SJSA1 (cell line): ENCODE data around the gene HES2. TPM values are rescaled to one million over a fixed set of nuclear protein-coding genes. Genes with fewer than 3 reads are reported as not detected.
"Not testable (repeated sequence)": the region's sequence is repeated elsewhere in the genome, so short reads cannot be mapped to it uniquely, and the experiment has no call there.

Experiments
- DNase-seq, 2 experiments: peaks; one replicate each; pipeline ENCODE4 v3.0.0-alpha.2; 2015 to 2020; ENCODE audit warnings: low spot score in 2 of 2, low read depth in 1 of 2
- H3K27ac ChIP-seq: fragments of 250-450 bp; sonication (Bioruptor Pico); 2 replicates; pipeline ENCODE4 v1.5.1; 2020; ENCODE audit warnings: mild to moderate bottlenecking, moderate library complexity
- H3K27me3 ChIP-seq: fragments of 250-450 bp; sonication (Bioruptor Pico); replicated peaks from 2 replicates; pipeline ENCODE4 v1.5.1; 2020; ENCODE audit warnings: mild to moderate bottlenecking, moderate library complexity
- H3K36me3 ChIP-seq: fragments of 250-450 bp; sonication (Bioruptor Pico); 2 replicates; pipeline ENCODE4 v1.5.1; 2020; ENCODE audit warnings: mild to moderate bottlenecking
- H3K4me1 ChIP-seq: fragments of 250-450 bp; sonication (Bioruptor Pico); replicated peaks from 2 replicates; pipeline ENCODE4 v1.6.1; 2021; ENCODE audit warnings: mild to moderate bottlenecking
- H3K4me3 ChIP-seq: fragments of 250-450 bp; sonication (Bioruptor Pico); 2 replicates; pipeline ENCODE4 v1.5.1; 2020; ENCODE audit warnings: mild to moderate bottlenecking
- H3K9me3 ChIP-seq: fragments of 250-450 bp; sonication (Bioruptor Pico); replicated peaks from 2 replicates; pipeline ENCODE4 v1.5.1; 2020; ENCODE audit warnings: mild to moderate bottlenecking
- total RNA-seq: library from RNA; depleted of rRNA; stranded (reverse); fragments of >200 nt; shearing (Covaris generic); gene quantifications from 2 replicates; pipeline ENCODE4 v1.2.3, GENCODE V29; 2014

The HES2 gene
- total RNA-seq, 1 experiment from 2014 or later = not detected

- Histone ChIP-seq H3K27me3 (peaks cover 14% of the 10 kb centered on the region), H3K27ac (no peak overlapping the region), H3K36me3 (no peaks in the 10 kb centered on the region), H3K4me3 (no peak overlapping the region), H3K9me3 (no peaks in the 10 kb centered on the region), H3K4me1 (peaks cover 11% of the 10 kb centered on the region)
- no peak for DNase-seq
Observed at GRCh38 chr1:6409053-6409452, 10.7 kb downstream of the HES2 start.

- DNase-seq = no peak
- no peaks in the 10 kb centered on the region for H3K36me3 ChIP-seq
- H3K4me1 ChIP-seq = peaks cover 4% of the 10 kb centered on the region
- H3K4me3 ChIP-seq = no peak overlapping the region
- H3K27me3 ChIP-seq = peaks cover 14% of the 10 kb centered on the region
- no peaks in the 10 kb centered on the region for H3K9me3 ChIP-seq
- no peak overlapping the region for H3K27ac ChIP-seq
Observed at GRCh38 chr1:6408023-6408422, 11.7 kb downstream of the HES2 start.

- no peak overlapping the region for H3K27ac ChIP-seq
- H3K4me1 ChIP-seq = no peaks in the 10 kb centered on the region
- H3K4me3 ChIP-seq = no peak overlapping the region
- no peak for DNase-seq
- no peaks in the 10 kb centered on the region for H3K9me3 ChIP-seq
- peaks cover 9% of the 10 kb centered on the region; the same call in 1 of the 2 replicates for H3K27me3 ChIP-seq
- no peaks in the 10 kb centered on the region for H3K36me3 ChIP-seq
Observed at GRCh38 chr1:6401673-6402072, 18.0 kb downstream of the HES2 start.

- no peaks in the 10 kb centered on the region for H3K36me3 ChIP-seq
- 0 out of 2 replicates have a peak, but pooled peaks cover 3% of the 10 kb centered on the region for H3K27me3 ChIP-seq
- H3K4me1 ChIP-seq = peaks cover under 1% of the 10 kb centered on the region
- no peak overlapping the region for H3K4me3 ChIP-seq
- no peaks in the 10 kb centered on the region for H3K9me3 ChIP-seq
- no peak overlapping the region for H3K27ac ChIP-seq
- DNase-seq = no peak
Observed at GRCh38 chr1:6399294-6399693, 20.4 kb downstream of the HES2 start.

GRCh38 chr1:6397844-6398441 lies 21.8 kb downstream of the HES2 start:
- Histone ChIP-seq H3K27ac (no peak overlapping the region), H3K4me1 (peaks cover 5% of the 10 kb centered on the region), H3K36me3 (peaks cover 3% of the 10 kb centered on the region), H3K27me3 (0 out of 2 replicates have a peak, but pooled peaks cover 3% of the 10 kb centered on the region), H3K9me3 (no peaks in the 10 kb centered on the region), H3K4me3 (no peak overlapping the region)
- DNase-seq = no peak

GRCh38 chr1:6396998-6397397 lies 22.7 kb downstream of the HES2 start:
- Histone ChIP-seq H3K27ac (no peak overlapping the region), H3K4me1 (peaks cover 13% of the 10 kb centered on the region), H3K4me3 (no peak overlapping the region), H3K27me3 (no peaks in the 10 kb centered on the region), H3K36me3 (peaks cover 3% of the 10 kb centered on the region), H3K9me3 (no peaks in the 10 kb centered on the region)
- no peak for DNase-seq

GRCh38 chr1:6395781-6396244 lies 23.9 kb downstream of the HES2 start:
- H3K36me3 ChIP-seq, H3K27me3 ChIP-seq, DNase-seq, H3K27ac ChIP-seq, H3K4me3 ChIP-seq, H3K9me3 ChIP-seq: not testable (repeated sequence)
- H3K4me1 ChIP-seq = peaks cover 15% of the 10 kb centered on the region

- not testable (repeated sequence) for H3K27me3 ChIP-seq, DNase-seq, H3K9me3 ChIP-seq, H3K36me3 ChIP-seq, H3K4me3 ChIP-seq, H3K27ac ChIP-seq
- H3K4me1 ChIP-seq = peaks cover 15% of the 10 kb centered on the region
Observed at GRCh38 chr1:6395130-6395529, 24.6 kb downstream of the HES2 start.

- H3K27ac ChIP-seq = peak within 1 kb of the TSS; percentile 100
- DNase-seq = peak; percentile 89 to 97
- no peaks in the 10 kb centered on the region for H3K9me3 ChIP-seq
Observed at GRCh38 chr1:6393400-6394187, 26.1 kb downstream of the HES2 start, which contains the start of gene ACOT7. ACOT7 (minus strand) TSS chr1:6393767; CDS start chr1:6393399, 368 bp downstream.

GRCh38 chr1:6392809-6393399 lies 26.8 kb downstream of the HES2 start:
- no peak for DNase-seq
- Histone ChIP-seq H3K9me3 (no peaks in the 10 kb centered on the region), H3K27ac (peak overlapping the region; percentile 100)

More at GRCh38 chr1:6393400-6394187, 26.1 kb downstream of the HES2 start, which contains the start of gene ACOT7:
- Histone ChIP-seq H3K36me3 (peaks cover 3% of the 10 kb centered on the region), H3K4me1 (peaks cover 15% of the 10 kb centered on the region), H3K4me3 (peak within 1 kb of the TSS; percentile 97), H3K27me3 (no peaks in the 10 kb centered on the region)

GRCh38 chr1:6391951-6392808 lies 27.5 kb downstream of the HES2 start:
- peak in 1 of 2 experiments; percentile 14 for DNase-seq
- peak overlapping the region; percentile 97 for H3K4me3 ChIP-seq
- no peaks in the 10 kb centered on the region for H3K27me3 ChIP-seq
- H3K4me1 ChIP-seq = peaks cover 15% of the 10 kb centered on the region
- H3K9me3 ChIP-seq = no peaks in the 10 kb centered on the region
- no peak overlapping the region for H3K27ac ChIP-seq
- H3K36me3 ChIP-seq = peaks cover 3% of the 10 kb centered on the region

More at GRCh38 chr1:6392809-6393399, 26.8 kb downstream of the HES2 start:
- H3K4me3 ChIP-seq = peak overlapping the region; percentile 97
- H3K4me1 ChIP-seq = peaks cover 15% of the 10 kb centered on the region
- H3K27me3 ChIP-seq = no peaks in the 10 kb centered on the region
- peaks cover 3% of the 10 kb centered on the region for H3K36me3 ChIP-seq

- Histone ChIP-seq H3K4me1 (peaks cover 30% of the 10 kb centered on the region), H3K27ac (no peak overlapping the region), H3K4me3 (no peak overlapping the region), H3K9me3 (no peaks in the 10 kb centered on the region), H3K36me3 (peaks cover 3% of the 10 kb centered on the region), H3K27me3 (no peaks in the 10 kb centered on the region)
- no peak for DNase-seq
Observed at GRCh38 chr1:6389971-6390370, 29.7 kb downstream of the HES2 start.

GRCh38 chr1:6386371-6386949 lies 33.3 kb downstream of the HES2 start:
- H3K9me3 ChIP-seq = no peaks in the 10 kb centered on the region
- no peaks in the 10 kb centered on the region for H3K36me3 ChIP-seq
- H3K27me3 ChIP-seq = no peaks in the 10 kb centered on the region
- H3K4me3 ChIP-seq = no peak overlapping the region
- H3K27ac ChIP-seq = no peak overlapping the region
- peak in 1 of 2 experiments; percentile 17 for DNase-seq
- H3K4me1 ChIP-seq = peaks cover 15% of the 10 kb centered on the region
